Epithelial cell of proximal tubule (primary cell): ENCODE results near the gene SNX3. TPM values are rescaled to one million over a fixed set of nuclear protein-coding genes. Genes with fewer than 3 reads are reported as not detected.
A peak's percentile ranks its signal among the peaks of the same experiment; 100 is the strongest.
"Not testable (repeated sequence)": the region's sequence is repeated elsewhere in the genome, so short reads cannot be mapped to it uniquely, and the experiment has no call there.

Experiments used
- DNase-seq: peaks from one replicate; pipeline ENCODE4 v3.0.0-alpha.2; 2011; ENCODE audit warnings: low read depth
- H3K4me3 ChIP-seq: 2 replicates; pipeline ENCODE4 v1.5.1; 2011; ENCODE audit warnings: low read depth, mild to moderate bottlenecking, low read length
- total RNA-seq: library from RNA; depleted of rRNA; stranded (reverse); fragments of >200 nt; gene quantifications from 2 replicates; pipeline ENCODE4 v1.2.3, GENCODE V29; 2015
- TF ChIP-seq, protein P1 (sequence below): conservative IDR thresholded peaks from 2 replicates; pipeline ENCODE4 v1.5.1; 2012; ENCODE audit warnings: low read depth, mild to moderate bottlenecking, low read length

SNX3 gene
- total RNA-seq, 1 donor from 2014 or later, result 118 TPM

DNA sequence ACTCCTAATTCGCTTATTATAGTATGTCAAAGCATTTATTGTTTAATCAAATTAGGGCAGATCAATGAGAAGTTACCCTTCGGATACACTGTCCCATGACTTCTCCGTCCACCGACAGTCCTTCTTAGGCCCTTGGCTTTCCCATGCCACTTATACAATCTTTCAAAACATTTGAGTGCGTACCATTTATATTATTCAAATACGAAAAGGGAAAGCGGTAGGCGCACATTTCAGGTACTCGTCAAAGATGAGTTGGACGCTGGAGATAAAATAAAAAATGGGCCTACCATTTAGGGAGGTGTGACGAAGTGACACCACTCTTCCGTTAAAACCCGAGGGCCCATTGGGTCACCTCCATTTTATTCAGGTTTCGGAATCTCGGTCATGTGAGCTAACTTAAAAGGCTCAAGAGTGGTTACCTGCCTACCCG lies 33.5 kb upstream of the SNX3 start:
- DNase-seq, result no peak
- TF ChIP-seq, protein P1, sequence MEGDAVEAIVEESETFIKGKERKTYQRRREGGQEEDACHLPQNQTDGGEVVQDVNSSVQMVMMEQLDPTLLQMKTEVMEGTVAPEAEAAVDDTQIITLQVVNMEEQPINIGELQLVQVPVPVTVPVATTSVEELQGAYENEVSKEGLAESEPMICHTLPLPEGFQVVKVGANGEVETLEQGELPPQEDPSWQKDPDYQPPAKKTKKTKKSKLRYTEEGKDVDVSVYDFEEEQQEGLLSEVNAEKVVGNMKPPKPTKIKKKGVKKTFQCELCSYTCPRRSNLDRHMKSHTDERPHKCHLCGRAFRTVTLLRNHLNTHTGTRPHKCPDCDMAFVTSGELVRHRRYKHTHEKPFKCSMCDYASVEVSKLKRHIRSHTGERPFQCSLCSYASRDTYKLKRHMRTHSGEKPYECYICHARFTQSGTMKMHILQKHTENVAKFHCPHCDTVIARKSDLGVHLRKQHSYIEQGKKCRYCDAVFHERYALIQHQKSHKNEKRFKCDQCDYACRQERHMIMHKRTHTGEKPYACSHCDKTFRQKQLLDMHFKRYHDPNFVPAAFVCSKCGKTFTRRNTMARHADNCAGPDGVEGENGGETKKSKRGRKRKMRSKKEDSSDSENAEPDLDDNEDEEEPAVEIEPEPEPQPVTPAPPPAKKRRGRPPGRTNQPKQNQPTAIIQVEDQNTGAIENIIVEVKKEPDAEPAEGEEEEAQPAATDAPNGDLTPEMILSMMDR, result no peak
- H3K4me3 ChIP-seq, result peak overlapping the region; percentile 82

DNA sequence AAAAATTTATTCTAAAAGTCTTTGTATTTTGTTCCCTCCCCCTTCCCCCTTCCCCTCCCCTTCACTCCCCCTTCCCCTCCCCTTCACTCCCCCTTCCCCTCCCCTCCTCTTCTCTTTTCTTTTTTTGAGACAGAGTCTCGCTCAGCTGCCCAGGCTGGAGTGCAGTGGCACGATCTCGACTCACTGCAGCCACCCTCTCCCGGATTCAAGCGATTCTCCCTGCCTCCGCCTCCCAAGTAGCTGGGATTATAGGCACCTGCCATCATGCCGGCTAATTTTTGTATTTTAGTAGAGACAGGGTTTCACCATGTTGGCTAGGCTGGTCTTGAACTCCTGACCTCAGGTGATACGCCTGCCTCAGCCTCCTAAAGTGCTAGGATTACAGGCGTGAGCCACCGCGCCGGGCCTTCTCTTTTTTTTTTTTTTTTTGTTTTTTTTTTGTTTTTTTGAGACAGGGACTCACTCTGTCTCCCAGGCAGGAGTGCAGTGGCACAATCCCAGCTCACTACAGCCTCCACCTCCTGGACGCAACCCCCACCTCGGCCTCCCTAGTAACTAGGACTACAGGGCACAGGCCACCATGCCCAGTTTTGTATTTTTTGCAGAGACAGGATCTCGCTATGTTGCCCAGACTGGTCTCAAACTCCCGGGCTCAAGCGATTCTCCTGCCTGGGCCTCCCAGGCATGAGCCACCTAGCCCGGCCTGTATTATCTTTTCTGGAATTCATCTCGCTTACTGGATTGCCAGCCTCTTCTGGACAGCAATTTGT lies 32.9 kb upstream of the SNX3 start:
- H3K4me3 ChIP-seq, result peak overlapping the region; percentile 82

DNA sequence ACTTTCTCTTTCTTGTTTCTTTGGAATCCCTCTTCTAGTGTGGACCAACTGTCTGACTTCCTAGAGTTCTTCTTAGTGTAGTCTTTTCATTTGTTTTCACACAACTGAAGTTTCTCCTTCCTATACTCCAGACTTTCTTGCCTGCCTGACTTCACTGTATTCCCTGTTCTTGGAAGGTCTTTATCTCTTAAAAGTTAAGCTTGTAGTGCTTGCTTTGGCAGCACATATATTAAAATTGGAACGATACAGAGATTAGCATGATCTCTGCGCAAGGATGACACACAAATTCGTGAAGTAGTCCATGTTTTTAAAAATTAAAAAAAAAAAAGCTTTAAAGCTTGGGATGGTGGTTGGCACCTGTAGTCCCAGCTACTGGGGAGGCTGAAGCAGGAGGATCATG lies 31.7 kb upstream of the SNX3 start:
- DNase-seq, H3K4me3 ChIP-seq: not testable (repeated sequence)

More for the DNA sequence above, 32.9 kb upstream of the SNX3 start:
- TF ChIP-seq, protein P1, result no peak
- no peak for DNase-seq

DNA sequence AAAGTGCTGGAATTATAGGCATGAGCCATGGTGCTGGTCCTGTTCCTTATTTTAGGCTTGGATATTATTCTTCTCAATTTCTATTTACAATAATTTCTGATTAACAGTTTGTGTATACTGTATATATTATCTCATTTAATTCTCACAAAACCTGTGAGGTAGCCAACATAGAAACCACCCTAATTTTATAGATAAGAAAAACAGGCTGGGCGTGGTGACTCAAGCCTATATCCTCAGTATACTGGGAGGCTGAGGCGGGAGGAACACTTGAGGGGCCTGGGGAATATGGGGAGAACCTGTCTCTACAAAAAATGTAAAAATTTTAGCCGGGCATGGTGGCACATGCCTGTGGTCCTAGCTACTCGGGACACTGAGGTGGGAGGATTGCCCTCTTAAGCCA lies 30.3 kb upstream of the SNX3 start:
- H3K4me3 ChIP-seq, result no peak overlapping the region
- no peak for DNase-seq
- TF ChIP-seq, protein P1, result no peak

DNA sequence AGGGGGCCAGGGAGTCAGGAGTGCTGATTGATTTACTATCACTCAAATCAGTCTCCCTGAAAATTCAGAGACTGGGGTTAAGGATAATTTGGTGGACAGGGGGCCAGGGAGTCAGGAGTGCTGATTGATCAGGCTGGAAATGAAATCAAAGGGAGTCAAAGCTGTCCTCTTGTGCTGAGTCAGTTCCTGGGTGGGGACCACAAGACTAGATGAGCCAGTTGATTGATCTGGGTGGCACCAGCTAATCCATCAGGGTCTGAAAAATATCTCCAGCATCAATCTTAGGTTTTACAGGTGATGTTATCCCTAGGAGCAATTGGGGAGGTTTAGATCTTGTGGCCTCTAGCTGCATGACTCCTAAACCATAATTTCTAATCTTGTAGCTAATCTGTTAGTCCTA lies 27.9 kb upstream of the SNX3 start:
- H3K4me3 ChIP-seq, result no peak overlapping the region
- TF ChIP-seq, protein P1, result no peak
- no peak for DNase-seq

DNA sequence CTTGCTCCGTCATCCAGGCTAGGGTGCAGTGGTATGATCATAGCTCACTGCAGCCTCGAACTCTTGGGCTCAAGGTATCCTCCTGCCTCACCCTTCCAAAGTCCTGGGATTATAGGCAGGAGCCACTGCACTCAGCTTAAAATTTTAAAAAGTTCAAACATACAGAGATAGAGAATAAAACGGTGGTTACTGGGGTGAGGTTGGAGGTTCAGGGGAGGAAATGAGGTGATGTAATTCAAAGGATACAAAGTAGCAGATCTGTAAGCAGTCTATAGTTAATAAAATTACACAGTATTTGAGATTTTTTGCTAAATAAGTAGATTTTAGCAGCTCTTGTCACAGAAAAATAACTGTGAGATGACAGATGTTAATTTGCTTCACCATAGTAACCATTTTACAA lies 26.5 kb upstream of the SNX3 start:
- TF ChIP-seq, protein P1, result no peak
- H3K4me3 ChIP-seq, result no peak overlapping the region
- no peak for DNase-seq

DNA sequence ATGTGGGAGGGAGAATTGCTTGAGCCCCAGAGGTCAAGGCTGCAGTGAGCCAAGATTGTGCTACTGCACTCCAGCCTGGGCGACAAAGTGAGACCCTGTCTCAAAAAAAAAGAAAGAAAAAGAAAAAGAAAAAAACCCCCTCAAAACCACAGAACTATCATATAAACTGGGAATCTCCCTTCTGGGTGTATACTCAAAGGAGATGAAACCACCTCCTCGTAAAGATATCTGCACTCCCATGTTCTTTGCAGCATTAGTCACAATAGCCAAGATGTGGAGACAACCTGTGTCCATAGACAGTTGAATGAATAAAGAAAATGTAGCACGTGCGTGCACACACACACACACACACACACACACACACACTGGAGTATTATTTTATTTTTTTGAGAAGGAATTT lies 25.5 kb upstream of the SNX3 start:
- no peak overlapping the region for H3K4me3 ChIP-seq
- no peak for DNase-seq
- TF ChIP-seq, protein P1, result no peak
